HCT116 (cell line): ENCODE results near the gene LY86. TPM values are rescaled to one million over a fixed set of nuclear protein-coding genes. Genes with fewer than 3 reads are reported as not detected.

Experiments
- ATAC-seq: fragments of 200-7000 bp; cut with Tn5 transposase; 2 replicates; pipeline ENCODE4 v1.9.1; 2020; ENCODE audit warnings: mild to moderate bottlenecking, moderate library complexity
- BruUV-seq: library from RNA; stranded (reverse); fragments of 400-500 nt; replicated peaks from 2 replicates; lab custom pipeline; 2021; lab: Mats Ljungman, UMichigan
- CTCF ChIA-PET: fragments of 300-600 bp; sonication (Branson Sonifier 250); formaldehyde crosslinking; loops from one replicate; lab custom pipeline; 2021; ENCODE audit warnings: antibody characterized with exemption; lab: Charles Lee
- POLR2A ChIA-PET: fragments of 300-600, 350-600 bp; sonication (Branson Sonifier 250); formaldehyde crosslinking; loops from one replicate; lab custom pipeline; 2021; ENCODE audit warnings: antibody characterized with exemption; lab: Charles Lee
- RAD21 ChIA-PET, 2 experiments: fragments of 300-600 bp; sonication (Branson Sonifier 250); formaldehyde crosslinking; loops; one replicate each; lab custom pipeline; 2023; ENCODE audit warnings: low total read pairs in 2 of 2; ENCODE audit not compliant: uncharacterized antibody in 2 of 2, unreplicated experiment in 2 of 2, low non-redundant PET in 1 of 2; lab: Charles Lee
- DNase-seq: peaks from one replicate; pipeline ENCODE4 v3.0.0-alpha.2; 2010; ENCODE audit warnings: low read depth, low spot score
- H2AFZ ChIP-seq: fragments of 200-600 bp; shearing (Covaris generic), sonication (generic); 2 replicates; pipeline ENCODE4 v1.6.1; 2017; ENCODE audit warnings: low read depth, mixed run types, mixed read lengths, antibody characterized with exemption, low read length; ENCODE audit not compliant: poor library complexity, severe bottlenecking
- H3K27ac ChIP-seq: 2 replicates; pipeline ENCODE4 v1.5.1; 2012; ENCODE audit warnings: low read depth, low read length
- H3K27me3 ChIP-seq: fragments of 200-600 bp; sonication (generic); 2 replicates; pipeline ENCODE4 v1.6.1; 2016; ENCODE audit warnings: mixed run types, low read length, mixed read lengths; ENCODE audit not compliant: insufficient read depth
- H3K36me3 ChIP-seq, 2 experiments: fragments of 200-500 bp in 1 of 2; fragments of 200-600 bp in 1 of 2; sonication (Bioruptor generic) in 1 of 2; sonication (generic) in 1 of 2; 2 replicates each; pipeline versions ENCODE4 v1.5.1 to v1.6.1; 2014 to 2016; ENCODE audit warnings: low read length in 2 of 2, inconsistent platforms in 1 of 2, mixed read lengths in 1 of 2, mixed run types in 1 of 2; ENCODE audit not compliant: insufficient read depth in 2 of 2, control insufficient read depth in 1 of 2
- H3K4me1 ChIP-seq, 2 experiments: fragments of 200-600 bp in 1 of 2; sonication (generic) in 1 of 2; 2 replicates each; pipeline versions ENCODE4 v1.5.1 to v1.6.1; 2012 to 2017; ENCODE audit warnings: low read length in 2 of 2, inconsistent platforms in 1 of 2, mild to moderate bottlenecking in 1 of 2, mixed read lengths in 1 of 2, mixed run types in 1 of 2, moderate library complexity in 1 of 2; ENCODE audit not compliant: insufficient read depth in 2 of 2, control insufficient read depth in 1 of 2
- H3K4me2 ChIP-seq: fragments of 200-600 bp; sonication (generic); 2 replicates; pipeline ENCODE4 v1.6.1; 2017; ENCODE audit warnings: mixed run types, low read length, mixed read lengths
- H3K4me3 ChIP-seq, 2 experiments: fragments of 200-600 bp in 1 of 2; sonication (generic) in 1 of 2; replicated peaks in 1 of 2; 2 replicates each; pipeline ENCODE4 v1.5.1; 2011 to 2016; ENCODE audit warnings: low read length in 2 of 2, control low read depth in 1 of 2, low read depth in 1 of 2, mild to moderate bottlenecking in 1 of 2, mixed read lengths in 1 of 2, mixed run types in 1 of 2
- H3K79me2 ChIP-seq: fragments of 200-600 bp; sonication (generic); 2 replicates; pipeline ENCODE4 v1.6.1; 2017; ENCODE audit warnings: mild to moderate bottlenecking, mixed run types, low read length, moderate library complexity, mixed read lengths; ENCODE audit not compliant: insufficient read depth
- H3K9ac ChIP-seq: fragments of 200-600 bp; sonication (generic); 2 replicates; pipeline ENCODE4 v1.6.1; 2016; ENCODE audit warnings: low read length, mixed read lengths
- H3K9me2 ChIP-seq: fragments of 200-600 bp; sonication (generic), shearing (Covaris generic); 2 replicates; pipeline ENCODE4 v1.6.1; 2017; ENCODE audit warnings: mixed run types, mild to moderate bottlenecking, moderate library complexity; ENCODE audit not compliant: insufficient read depth
- H3K9me3 ChIP-seq, 2 experiments: fragments of 200-500 bp in 1 of 2; fragments of 200-600 bp in 1 of 2; sonication (Bioruptor generic) in 1 of 2; sonication (generic) in 1 of 2; 2 replicates each; pipeline ENCODE4 v1.6.1; 2014 to 2017; ENCODE audit warnings: low read length in 2 of 2, mixed read lengths in 2 of 2, inconsistent platforms in 1 of 2, low read depth in 1 of 2, mild to moderate bottlenecking in 1 of 2, mixed run types in 1 of 2, moderate library complexity in 1 of 2; ENCODE audit not compliant: control insufficient read depth in 1 of 2, insufficient read depth in 1 of 2
- H4K20me1 ChIP-seq: fragments of 200-600 bp; sonication (generic), shearing (Covaris generic); 2 replicates; pipeline ENCODE4 v1.6.1; 2017; ENCODE audit warnings: mixed run types, mild to moderate bottlenecking, moderate library complexity; ENCODE audit not compliant: insufficient read depth
- FOSL1 ChIP-seq: IDR thresholded peaks from 2 replicates; pipeline ENCODE4 v1.6.1; 2012; ENCODE audit warnings: low read depth
- POLR2AphosphoS5 ChIP-seq: IDR thresholded peaks from 2 replicates; pipeline ENCODE4 v1.6.1; 2011; ENCODE audit warnings: mild to moderate bottlenecking, low read depth, low read length, moderate library complexity
- ZBTB33 ChIP-seq: IDR thresholded peaks from 2 replicates; pipeline ENCODE4 v1.6.1; 2011; ENCODE audit warnings: mild to moderate bottlenecking, low read length, moderate library complexity; ENCODE audit not compliant: insufficient replicate concordance; ENCODE audit errors: extremely low read depth
- intact Hi-C: fragments of 100-400 bp; cut with micrococcal nuclease; formaldehyde crosslinking; loops from 2 replicates; pipeline ENCODE4 v1.10.0; 2022
- total RNA-seq: library from RNA; stranded (reverse); gene quantifications from one replicate; pipeline ENCODE4 v1.2.1, GENCODE V29; 2021; ENCODE audit not compliant: unreplicated experiment

Gene LY86
- total RNA-seq, 1 experiment from 2014 or later: not detected

GRCh38 chr6:6695625-6696276, 107.2 kb downstream of the LY86 start:
- H3K27ac ChIP-seq: no peak overlapping the region
- RAD21 ChIA-PET: interaction anchor here in 1 of 2 experiments (1.2 kb wide), 1 partner anchor 543 kb away, joined by 3 read pairs; no protein-coding TSS in a partner anchor
- ATAC-seq: no peak
- no peaks in the 10 kb centered on the region for H4K20me1 ChIP-seq
- H2AFZ ChIP-seq: no peak overlapping the region
- TF ChIP-seq POLR2AphosphoS5 (no peak), FOSL1 (no peak), ZBTB33 (no peak)
- H3K4me3 ChIP-seq: no peak overlapping the region
- H3K4me2 ChIP-seq: no peak overlapping the region
- H3K79me2 ChIP-seq: no peaks in the 10 kb centered on the region
- no peaks in the 10 kb centered on the region for H3K27me3 ChIP-seq
- intact Hi-C loops: no loop called here
- no peaks in the 10 kb centered on the region for H3K9me2 ChIP-seq
- POLR2A ChIA-PET: interaction anchor here (1.2 to 1.5 kb wide), 2 partner anchors 9 kb away, joined by 3 to 8 read pairs; no protein-coding TSS in a partner anchor
- no peaks in the 10 kb centered on the region for H3K9me3 ChIP-seq
- peaks cover 23 to 42% of the 10 kb centered on the region in 2 experiments for H3K4me1 ChIP-seq
- no peaks in the 10 kb centered on the region for H3K36me3 ChIP-seq
- CTCF ChIA-PET: interaction anchor here (1.6 to 1.7 kb wide), 2 partner anchors 9 to 19 kb away, joined by 11 to 31 read pairs; no protein-coding TSS in a partner anchor
- no TSS peak for BruUV-seq
- no peak overlapping the region for H3K9ac ChIP-seq
- DNase-seq: no peak
